ENCODE measurements around the gene GNRH2. TPM values are rescaled to one million over a fixed set of nuclear protein-coding genes. Genes with fewer than 3 reads are reported as not detected.
A peak's percentile ranks its signal among the peaks of the same experiment; 100 is the strongest.

GNRH2 gene
- total and polyA plus RNA-seq, 2 donors (not counting 1 experiment from before 2014, with no cell fraction given), result 2.5 TPM; not detected in 1

DNA sequence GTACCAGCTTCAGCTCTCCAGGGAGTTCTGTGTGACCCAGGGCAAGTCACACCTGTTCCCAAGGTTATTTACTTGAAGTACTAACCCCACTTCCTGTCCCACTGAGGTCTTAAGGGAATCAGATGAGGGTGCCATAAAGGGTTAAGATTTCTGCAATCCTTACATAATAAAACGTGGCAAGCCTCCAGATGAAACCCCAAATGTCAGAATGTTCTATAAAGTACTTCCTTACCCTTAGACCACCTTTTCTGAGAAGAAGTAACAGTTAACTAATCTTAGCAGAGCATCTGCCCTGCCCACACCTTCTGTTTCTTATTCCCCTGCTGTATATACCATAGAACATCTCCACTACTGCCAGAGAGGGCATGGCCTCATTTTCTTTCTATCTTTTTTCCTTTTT is 47.1 kb downstream of the GNRH2 start:
- H2AFZ ChIP-seq (ENCODE audit: insufficient read depth, low read depth, low read length, poor library complexity, severe bottlenecking), result no peak overlapping the region
- Mint-ChIP-seq H3K27ac (peak overlapping the region; percentile 39), H3K4me3 (peak overlapping the region; percentile 66), H3K9me3 (ENCODE audit: insufficient read depth) (no peaks in the 10 kb centered on the region), H3K4me1 (peaks cover 24% of the 10 kb centered on the region), H3K27me3 (peaks cover 21% of the 10 kb centered on the region)
- no peaks in the 10 kb centered on the region for H4K20me1 ChIP-seq (ENCODE audit: control insufficient read depth, insufficient read depth, low read length, poor library complexity, severe bottlenecking)
- intact Hi-C loops (cut with micrococcal nuclease), result no loop called here
- H3K4me3 ChIP-seq (ENCODE audit: control extremely low read depth in 1 of 5, extremely low read depth in 1 of 5, insufficient read depth in 1 of 5, low read depth in 2 of 5, low read length in 4 of 5), result no peak overlapping the region
- WGBS (ENCODE audit: insufficient coverage), result no CpG with 5 or more reads among the region's 1 CpG
- H3K27ac ChIP-seq (ENCODE audit: low read length in 2 of 2), result no peak overlapping the region
- H3K9me3 ChIP-seq (ENCODE audit: control extremely low read depth in 1 of 3, control insufficient read depth in 2 of 3, insufficient read depth in 1 of 3, low read length in 2 of 3), result no peaks in the 10 kb centered on the region
- H3K4me1 ChIP-seq (ENCODE audit: control insufficient read depth in 2 of 2, insufficient read depth in 2 of 2, low read length in 2 of 2), result peaks cover 18 to 27% of the 10 kb centered on the region in 2 donors
- no peak for ATAC-seq (ENCODE audit: low read depth)
- no peak overlapping the region for H3K9ac ChIP-seq (ENCODE audit: low read length)
- H3K36me3 ChIP-seq (replicated peaks in 1 of 2; ENCODE audit: control extremely low read depth in 1 of 2, control insufficient read depth in 1 of 2, extremely low read depth in 1 of 2, insufficient read depth in 2 of 2, low read length in 1 of 2), result no peaks in the 10 kb centered on the region
- H3K27me3 ChIP-seq (replicated peaks in 1 of 4; ENCODE audit: control extremely low read depth in 1 of 4, control insufficient read depth in 3 of 4, insufficient read depth in 4 of 4, low read length in 3 of 4), result peaks cover 0 to 16% (median 6%) of the 10 kb centered on the region in 4 experiments
- H3K4me2 ChIP-seq (replicated peaks; ENCODE audit: low read depth, low read length, poor library complexity, severe bottlenecking), result no peak overlapping the region
- ChIA-PET POLR2A (no interaction called here), CTCF (interaction anchor here (1.1 kb wide), 1 partner anchor 21 kb away, joined by 3 read pairs; no protein-coding TSS in a partner anchor)
- no peaks in the 10 kb centered on the region for H3K79me2 ChIP-seq (ENCODE audit: control insufficient read depth, insufficient read depth, low read length)
- no peak for TF ChIP-seq EZH2 (IDR thresholded peaks at IDR 0.05; ENCODE audit: borderline replicate concordance, insufficient read depth, low read depth, low read length, poor library complexity, severe bottlenecking)
- TF ChIP-seq, protein P1, sequence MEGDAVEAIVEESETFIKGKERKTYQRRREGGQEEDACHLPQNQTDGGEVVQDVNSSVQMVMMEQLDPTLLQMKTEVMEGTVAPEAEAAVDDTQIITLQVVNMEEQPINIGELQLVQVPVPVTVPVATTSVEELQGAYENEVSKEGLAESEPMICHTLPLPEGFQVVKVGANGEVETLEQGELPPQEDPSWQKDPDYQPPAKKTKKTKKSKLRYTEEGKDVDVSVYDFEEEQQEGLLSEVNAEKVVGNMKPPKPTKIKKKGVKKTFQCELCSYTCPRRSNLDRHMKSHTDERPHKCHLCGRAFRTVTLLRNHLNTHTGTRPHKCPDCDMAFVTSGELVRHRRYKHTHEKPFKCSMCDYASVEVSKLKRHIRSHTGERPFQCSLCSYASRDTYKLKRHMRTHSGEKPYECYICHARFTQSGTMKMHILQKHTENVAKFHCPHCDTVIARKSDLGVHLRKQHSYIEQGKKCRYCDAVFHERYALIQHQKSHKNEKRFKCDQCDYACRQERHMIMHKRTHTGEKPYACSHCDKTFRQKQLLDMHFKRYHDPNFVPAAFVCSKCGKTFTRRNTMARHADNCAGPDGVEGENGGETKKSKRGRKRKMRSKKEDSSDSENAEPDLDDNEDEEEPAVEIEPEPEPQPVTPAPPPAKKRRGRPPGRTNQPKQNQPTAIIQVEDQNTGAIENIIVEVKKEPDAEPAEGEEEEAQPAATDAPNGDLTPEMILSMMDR (IDR thresholded peaks at IDR 0.05), result no peak
- no peak for DNase-seq

- WGBS (ENCODE audit: insufficient coverage), result 4% methylated on average over 75 of the region's 81 CpGs
- peak; percentile 59 for ATAC-seq (ENCODE audit: low read depth)
- Histone ChIP-seq H3K4me3 (ENCODE audit: control extremely low read depth in 1 of 5, extremely low read depth in 1 of 5, insufficient read depth in 1 of 5, low read depth in 2 of 5, low read length in 4 of 5) (peak overlapping the region in 4 of 5 experiments; percentile 44 to 73 (median 58)), H3K36me3 (replicated peaks in 1 of 2; ENCODE audit: control extremely low read depth in 1 of 2, control insufficient read depth in 1 of 2, extremely low read depth in 1 of 2, insufficient read depth in 2 of 2, low read length in 1 of 2) (no peaks in the 10 kb centered on the region), H2AFZ (ENCODE audit: insufficient read depth, low read depth, low read length, poor library complexity, severe bottlenecking) (peak overlapping the region; percentile 82), H4K20me1 (ENCODE audit: control insufficient read depth, insufficient read depth, low read length, poor library complexity, severe bottlenecking) (no peaks in the 10 kb centered on the region), H3K9ac (ENCODE audit: low read length) (peak overlapping the region; percentile 68), H3K27ac (ENCODE audit: low read length in 2 of 2) (peak overlapping the region; percentile 58 to 68), H3K27me3 (replicated peaks in 1 of 4; ENCODE audit: control extremely low read depth in 1 of 4, control insufficient read depth in 3 of 4, insufficient read depth in 4 of 4, low read length in 3 of 4) (peaks cover 0 to 12% (median 6%) of the 10 kb centered on the region in 4 experiments), H3K9me3 (ENCODE audit: control extremely low read depth in 1 of 3, control insufficient read depth in 2 of 3, insufficient read depth in 1 of 3, low read length in 2 of 3) (no peaks in the 10 kb centered on the region), H3K4me1 (ENCODE audit: control insufficient read depth in 2 of 2, insufficient read depth in 2 of 2, low read length in 2 of 2) (peaks cover 18 to 27% of the 10 kb centered on the region in 2 donors), H3K79me2 (ENCODE audit: control insufficient read depth, insufficient read depth, low read length) (no peaks in the 10 kb centered on the region), H3K4me2 (replicated peaks; ENCODE audit: low read depth, low read length, poor library complexity, severe bottlenecking) (peak overlapping the region; percentile 97)
- intact Hi-C loops (cut with micrococcal nuclease), result loop anchor here (2.0 kb wide), 1 partner anchor 66 kb away; the partner anchor contains the start of genes FASTKD5 and UBOX5
- CTCF ChIA-PET, result interaction anchor here (0.7 to 1.4 kb wide), 4 partner anchors 16 to 921 kb away, joined by 3 to 7 read pairs (median 3); no protein-coding TSS in a partner anchor
- H3K9me3 Mint-ChIP-seq (ENCODE audit: insufficient read depth), result no peaks in the 10 kb centered on the region
- peaks cover 21% of the 10 kb centered on the region for H3K27me3 Mint-ChIP-seq
- POLR2A ChIA-PET, result interaction anchor here (0.7 to 1.7 kb wide), 3 partner anchors 21 to 75 kb away, joined by 3 to 8 read pairs (median 7); partner anchors contain the start of genes MRPS26 and OXT
- peak overlapping the region; percentile 93 for H3K4me3 Mint-ChIP-seq
- TF ChIP-seq EZH2 (IDR thresholded peaks at IDR 0.05; ENCODE audit: borderline replicate concordance, insufficient read depth, low read depth, low read length, poor library complexity, severe bottlenecking), result no peak
- TF ChIP-seq, protein P1 (IDR thresholded peaks at IDR 0.05), result no peak
- H3K4me1 Mint-ChIP-seq, result peaks cover 24% of the 10 kb centered on the region
- peak overlapping the region; percentile 97 for H3K27ac Mint-ChIP-seq
- DNase-seq, result peak; percentile 73
Measured at GRCh38 chr20:3092611-3093379, 49.4 kb downstream of the GNRH2 start.
